ENCODE results near the gene CPLANE2. TPM values are rescaled to one million over a fixed set of nuclear protein-coding genes. Genes with fewer than 3 reads are reported as not detected.
A peak's percentile ranks its signal among the peaks of the same experiment; 100 is the strongest.

The CPLANE2 gene
- total RNA-seq, 1 experiment from 2014 or later, result 9.1 TPM

DNA sequence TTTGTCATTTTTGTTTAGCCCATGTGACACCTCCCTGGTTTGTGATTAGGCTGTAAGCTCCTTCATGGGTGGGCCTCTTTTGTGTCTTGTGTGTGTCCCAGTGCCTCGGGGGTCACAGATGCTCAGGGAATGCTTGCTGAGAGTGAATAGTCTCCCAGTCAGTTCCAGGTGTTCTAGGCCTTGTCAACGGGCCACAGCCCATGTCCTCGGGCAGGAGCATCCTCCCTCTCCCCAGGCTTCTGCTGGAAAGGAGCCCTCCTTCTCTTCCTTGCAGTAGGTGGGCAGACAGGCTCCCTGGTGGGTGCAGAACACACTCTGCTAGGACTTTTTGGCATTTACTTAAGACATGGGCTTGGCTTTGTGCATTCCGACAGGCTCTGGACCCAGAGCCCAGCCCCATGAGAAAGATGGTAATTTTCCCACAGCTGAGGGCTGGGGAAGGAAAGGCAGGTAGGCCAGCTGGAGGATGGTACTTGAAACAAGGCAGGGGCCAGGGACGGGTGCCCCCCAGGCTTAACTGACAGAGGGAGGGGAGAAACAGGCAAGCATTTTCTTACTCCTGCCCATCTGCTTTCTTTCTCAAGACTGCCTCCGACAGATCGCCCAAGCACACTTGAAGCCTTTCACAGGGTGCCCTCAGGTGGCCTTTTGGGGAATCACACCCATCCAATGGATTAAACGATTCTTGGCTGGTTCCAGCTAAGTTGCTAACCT is 7.1 kb upstream of the CPLANE2 start:
- H3K27me3 ChIP-seq (ENCODE audit: control insufficient read depth, insufficient read depth, low read length), result no peaks in the 10 kb centered on the region
- H3K36me3 ChIP-seq (replicated peaks; ENCODE audit: control insufficient read depth, insufficient read depth, low read length), result no peaks in the 10 kb centered on the region
- peak; percentile 85 for DNase-seq
- no peak overlapping the region for H3K4me3 ChIP-seq (ENCODE audit: insufficient read depth, low read depth, low read length)

DNA sequence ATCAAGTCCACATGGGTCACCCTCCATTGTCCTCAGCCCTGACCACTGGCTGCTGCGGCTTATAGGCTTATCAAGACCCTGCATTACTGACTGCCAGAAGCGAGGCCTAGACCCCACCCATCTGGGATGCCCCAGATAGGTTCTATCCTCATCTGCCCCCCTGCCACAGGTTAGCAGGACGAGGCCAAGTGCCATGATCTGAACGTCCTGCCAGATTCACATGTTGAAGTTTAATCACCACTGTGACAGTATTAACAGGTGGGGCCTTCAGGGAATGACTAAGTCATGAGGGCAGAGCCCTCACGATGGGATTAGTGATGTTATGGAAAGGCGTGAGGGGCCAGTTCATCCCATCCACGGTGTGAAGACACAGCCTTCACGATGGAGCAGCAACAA is 6.2 kb upstream of the CPLANE2 start:
- DNase-seq, result no peak
- Histone ChIP-seq H3K36me3 (replicated peaks; ENCODE audit: control insufficient read depth, insufficient read depth, low read length) (no peaks in the 10 kb centered on the region), H3K27me3 (ENCODE audit: control insufficient read depth, insufficient read depth, low read length) (no peaks in the 10 kb centered on the region), H3K4me3 (ENCODE audit: insufficient read depth, low read depth, low read length) (no peak overlapping the region)

DNA sequence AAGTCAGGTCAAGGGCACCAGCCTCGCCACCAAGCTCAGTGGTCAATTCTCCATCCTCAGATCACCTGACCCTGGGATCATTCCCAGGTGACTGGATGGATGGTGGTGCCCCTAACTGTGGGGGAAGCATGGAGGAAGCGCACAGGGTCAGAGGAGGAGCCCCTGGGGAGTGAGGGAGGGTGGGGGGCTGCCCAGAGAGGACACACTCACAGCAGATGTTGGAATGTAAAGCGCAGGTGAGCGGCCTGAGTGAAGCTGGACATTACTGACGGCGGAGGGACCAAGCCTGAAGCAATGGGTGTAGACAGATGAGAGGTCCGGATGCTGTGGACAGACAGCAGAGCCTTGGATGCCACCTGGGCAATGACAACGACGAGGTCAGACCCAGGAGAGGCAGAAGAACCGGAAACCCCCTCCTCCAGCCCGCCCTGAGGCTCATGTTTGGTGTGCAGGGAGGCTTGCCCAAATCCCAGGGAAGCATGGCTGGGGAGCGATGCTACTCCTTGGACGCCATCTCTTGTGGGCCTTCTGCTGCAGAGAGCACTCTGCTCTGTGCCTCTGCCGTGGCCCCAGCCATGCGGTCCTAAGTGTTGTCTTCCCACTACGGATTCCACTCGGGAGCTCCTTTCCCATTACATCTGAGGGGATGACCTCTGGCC is 5.7 kb upstream of the CPLANE2 start:
- H3K27me3 ChIP-seq (ENCODE audit: control insufficient read depth, insufficient read depth, low read length), result no peaks in the 10 kb centered on the region
- no peak for DNase-seq
- H3K4me3 ChIP-seq (ENCODE audit: insufficient read depth, low read depth, low read length), result no peak overlapping the region
- no peaks in the 10 kb centered on the region for H3K36me3 ChIP-seq (replicated peaks; ENCODE audit: control insufficient read depth, insufficient read depth, low read length)

DNA sequence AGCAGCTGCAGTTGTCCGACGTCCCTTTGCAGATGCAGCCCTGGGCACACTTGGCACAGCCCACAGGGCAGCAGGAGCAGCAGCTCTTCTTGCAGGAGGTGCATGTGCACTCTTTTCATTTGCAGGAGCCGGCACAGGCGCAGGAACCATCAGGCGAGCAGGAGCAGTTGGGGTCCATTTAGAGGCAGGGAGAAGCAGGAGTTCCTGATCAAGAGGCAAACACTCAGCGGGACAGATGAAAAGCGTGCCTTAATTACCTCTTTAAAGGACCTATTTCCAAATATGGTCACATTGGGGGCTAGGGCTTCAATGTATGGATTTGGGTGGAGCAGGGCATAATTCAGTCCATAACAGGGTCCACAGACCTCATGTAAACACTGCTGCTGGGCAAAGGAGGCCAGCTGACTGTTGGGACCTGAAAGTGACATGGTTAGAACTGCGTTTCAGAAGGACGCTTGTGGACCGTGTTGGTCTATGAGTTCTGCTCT is 4.3 kb upstream of the CPLANE2 start:
- no peaks in the 10 kb centered on the region for H3K36me3 ChIP-seq (replicated peaks; ENCODE audit: control insufficient read depth, insufficient read depth, low read length)
- no peak for DNase-seq
- H3K27me3 ChIP-seq (ENCODE audit: control insufficient read depth, insufficient read depth, low read length), result peaks cover 3% of the 10 kb centered on the region
- H3K4me3 ChIP-seq (ENCODE audit: insufficient read depth, low read depth, low read length), result no peak overlapping the region

GRCh38 chr1:16239972-16240491 is 3.0 kb upstream of the CPLANE2 start:
- peaks cover 5% of the 10 kb centered on the region for H3K27me3 ChIP-seq (ENCODE audit: control insufficient read depth, insufficient read depth, low read length)
- no peaks in the 10 kb centered on the region for H3K36me3 ChIP-seq (replicated peaks; ENCODE audit: control insufficient read depth, insufficient read depth, low read length)
- no peak for DNase-seq
- no peak overlapping the region for H3K4me3 ChIP-seq (ENCODE audit: insufficient read depth, low read depth, low read length)

DNA sequence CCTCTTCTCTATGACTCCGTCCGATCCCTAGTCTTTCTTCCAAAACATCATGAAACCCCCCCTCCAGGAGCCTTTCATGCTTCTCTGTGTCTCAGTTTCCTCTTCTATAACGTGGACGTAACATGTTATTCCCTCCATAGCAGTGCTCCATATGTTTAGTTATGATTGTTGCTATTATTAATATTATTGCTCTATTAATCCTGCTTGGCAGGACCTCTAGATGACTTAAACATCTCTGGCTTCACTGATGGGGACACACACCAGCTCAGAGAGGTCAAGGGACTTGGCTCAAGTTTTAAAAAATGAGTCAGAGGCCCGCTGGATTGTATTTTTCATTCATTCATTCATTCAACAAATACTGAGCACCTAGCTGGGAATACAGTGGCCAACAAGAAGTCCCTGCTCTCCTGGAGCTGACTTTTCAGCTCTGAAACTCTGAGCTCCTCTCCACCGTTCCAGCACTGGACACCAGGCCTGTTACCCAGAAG is 404 bp upstream of the CPLANE2 start:
- Histone ChIP-seq H3K27me3 (ENCODE audit: control insufficient read depth, insufficient read depth, low read length) (peaks cover 5% of the 10 kb centered on the region), H3K4me3 (ENCODE audit: insufficient read depth, low read depth, low read length) (peak overlapping the region; percentile 12; the same call in 1 of the 2 replicates), H3K36me3 (replicated peaks; ENCODE audit: control insufficient read depth, insufficient read depth, low read length) (no peaks in the 10 kb centered on the region)
- no peak for DNase-seq

DNA sequence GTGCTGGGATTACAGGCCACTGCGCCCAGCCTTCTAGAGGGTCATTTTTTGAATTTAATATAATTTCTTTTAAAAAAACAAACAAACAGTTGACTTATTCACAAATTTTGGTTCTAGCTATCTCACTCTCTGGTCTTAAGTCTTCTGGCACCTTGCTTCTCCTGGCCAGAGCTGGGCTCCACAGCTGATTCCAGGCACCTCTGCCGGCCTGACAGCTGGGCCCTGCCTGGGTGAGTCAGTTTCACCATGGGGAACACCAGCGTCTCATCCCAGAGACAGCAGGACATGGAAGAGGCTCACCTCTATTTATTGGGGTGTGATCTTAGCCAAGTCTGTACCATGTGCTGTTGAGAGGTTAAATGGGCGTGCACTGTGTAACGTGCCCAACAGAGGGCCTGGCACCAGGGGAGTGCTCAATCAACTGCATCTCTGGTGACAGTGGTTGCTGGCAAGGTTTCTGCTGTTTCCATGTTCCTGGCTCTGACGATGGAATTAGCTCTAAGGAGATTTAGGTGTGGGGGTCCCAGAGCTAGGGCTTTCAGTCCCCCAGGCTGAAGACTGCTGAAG is 956 bp downstream of the CPLANE2 start:
- Histone ChIP-seq H3K4me3 (ENCODE audit: insufficient read depth, low read depth, low read length) (peak overlapping the region; percentile 89), H3K27me3 (ENCODE audit: control insufficient read depth, insufficient read depth, low read length) (peaks cover 5% of the 10 kb centered on the region), H3K36me3 (replicated peaks; ENCODE audit: control insufficient read depth, insufficient read depth, low read length) (no peaks in the 10 kb centered on the region)
- DNase-seq, result peak; percentile 79

- Histone ChIP-seq H3K36me3 (replicated peaks; ENCODE audit: control insufficient read depth, insufficient read depth, low read length) (no peaks in the 10 kb centered on the region), H3K27me3 (ENCODE audit: control insufficient read depth, insufficient read depth, low read length) (peaks cover 5% of the 10 kb centered on the region), H3K4me3 (ENCODE audit: insufficient read depth, low read depth, low read length) (no peak overlapping the region)
- no peak for DNase-seq
Measured at GRCh38 chr1:16235347-16235746, 1.6 kb downstream of the CPLANE2 start.

DNA sequence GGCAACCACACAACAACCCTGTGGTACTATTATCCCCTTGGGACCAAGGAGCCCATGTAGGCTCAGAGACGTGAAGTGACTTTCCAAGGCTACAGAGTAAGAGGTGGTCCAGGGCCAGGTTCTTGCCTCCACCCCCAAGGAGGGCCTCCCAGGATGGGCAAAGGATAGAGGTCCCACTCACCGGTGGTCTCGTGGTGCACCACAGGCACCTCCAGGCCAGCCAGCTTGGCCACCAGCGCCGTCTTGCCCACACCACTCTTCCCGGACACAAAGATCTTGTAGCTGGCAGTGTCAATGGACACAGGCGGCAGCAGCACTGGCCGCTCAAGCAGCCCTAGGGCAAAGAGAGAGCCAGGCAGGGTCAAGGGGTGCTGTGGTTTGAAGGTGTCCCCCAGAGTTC is 3.6 kb downstream of the CPLANE2 start:
- Histone ChIP-seq H3K36me3 (replicated peaks; ENCODE audit: control insufficient read depth, insufficient read depth, low read length) (no peaks in the 10 kb centered on the region), H3K4me3 (ENCODE audit: insufficient read depth, low read depth, low read length) (no peak overlapping the region), H3K27me3 (ENCODE audit: control insufficient read depth, insufficient read depth, low read length) (peaks cover 16% of the 10 kb centered on the region)
- no peak for DNase-seq

GRCh38 chr1:16232316-16232710 is 4.7 kb downstream of the CPLANE2 start:
- H3K4me3 ChIP-seq (ENCODE audit: insufficient read depth, low read depth, low read length), result no peak overlapping the region
- no peaks in the 10 kb centered on the region for H3K36me3 ChIP-seq (replicated peaks; ENCODE audit: control insufficient read depth, insufficient read depth, low read length)
- no peak for DNase-seq
- H3K27me3 ChIP-seq (ENCODE audit: control insufficient read depth, insufficient read depth, low read length), result peaks cover 28% of the 10 kb centered on the region

GRCh38 chr1:16231331-16232315 is 5.4 kb downstream of the CPLANE2 start:
- Histone ChIP-seq H3K4me3 (ENCODE audit: insufficient read depth, low read depth, low read length) (no peak overlapping the region), H3K36me3 (replicated peaks; ENCODE audit: control insufficient read depth, insufficient read depth, low read length) (no peaks in the 10 kb centered on the region), H3K27me3 (ENCODE audit: control insufficient read depth, insufficient read depth, low read length) (peaks cover 33% of the 10 kb centered on the region)
- peak; percentile 47 for DNase-seq

- DNase-seq, result peak; percentile 46
- Histone ChIP-seq H3K4me3 (ENCODE audit: insufficient read depth, low read depth, low read length) (no peak overlapping the region), H3K27me3 (ENCODE audit: control insufficient read depth, insufficient read depth, low read length) (peaks cover 39% of the 10 kb centered on the region), H3K36me3 (replicated peaks; ENCODE audit: control insufficient read depth, insufficient read depth, low read length) (no peaks in the 10 kb centered on the region)
Measured at GRCh38 chr1:16230744-16231143, 6.2 kb downstream of the CPLANE2 start.

DNA sequence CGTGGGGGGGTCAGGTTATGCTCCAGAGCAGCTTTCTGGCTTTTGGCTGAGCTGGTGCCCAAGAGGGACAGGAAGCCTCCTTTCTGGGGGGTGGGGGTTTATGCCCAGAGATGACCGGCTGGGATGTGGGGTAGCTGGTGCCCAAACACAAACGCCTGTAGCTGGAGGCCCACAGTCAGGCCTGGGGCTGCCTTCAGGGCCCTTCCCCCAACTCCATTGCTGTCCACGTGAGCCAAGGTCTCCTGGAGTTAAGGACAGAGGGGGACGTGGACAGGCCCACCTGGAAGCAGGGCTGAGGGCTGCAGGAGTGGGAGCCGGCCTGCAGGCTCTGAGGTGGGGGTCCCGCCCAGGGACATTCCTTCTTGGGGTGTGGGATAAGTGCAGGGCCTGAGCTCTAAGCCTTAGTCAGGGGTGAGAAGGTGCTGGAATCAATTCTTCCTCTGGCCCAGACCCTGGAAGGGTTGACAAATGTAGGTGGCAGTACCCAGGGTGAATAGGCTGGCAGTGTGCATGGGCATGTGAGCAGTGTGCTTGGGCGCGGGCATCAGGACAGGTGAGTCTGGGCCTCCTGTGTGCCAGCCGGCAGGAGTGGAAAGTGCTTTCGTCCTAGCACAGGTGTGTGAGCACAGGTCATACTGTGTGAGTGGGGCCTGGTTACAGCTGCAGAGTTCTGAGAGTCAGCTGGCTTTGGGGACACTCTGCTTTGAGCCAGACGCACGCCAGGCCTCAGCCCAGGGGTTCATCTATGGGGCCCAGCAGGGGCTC is 6.8 kb downstream of the CPLANE2 start:
- Histone ChIP-seq H3K27me3 (ENCODE audit: control insufficient read depth, insufficient read depth, low read length) (peaks cover 43% of the 10 kb centered on the region), H3K36me3 (replicated peaks; ENCODE audit: control insufficient read depth, insufficient read depth, low read length) (no peaks in the 10 kb centered on the region), H3K4me3 (ENCODE audit: insufficient read depth, low read depth, low read length) (no peak overlapping the region)
- DNase-seq, result peak; percentile 39
